ENCODE measurements around the gene GPATCH4. TPM values are rescaled to one million over a fixed set of nuclear protein-coding genes. Genes with fewer than 3 reads are reported as not detected.
"Not testable (repeated sequence)": the region's sequence is repeated elsewhere in the genome, so short reads cannot be mapped to it uniquely, and the experiment has no call there.

The GPATCH4 gene
- total and polyA plus RNA-seq, 12 donors: 9.3 to 34.5 (median 13.5) TPM

DNA sequence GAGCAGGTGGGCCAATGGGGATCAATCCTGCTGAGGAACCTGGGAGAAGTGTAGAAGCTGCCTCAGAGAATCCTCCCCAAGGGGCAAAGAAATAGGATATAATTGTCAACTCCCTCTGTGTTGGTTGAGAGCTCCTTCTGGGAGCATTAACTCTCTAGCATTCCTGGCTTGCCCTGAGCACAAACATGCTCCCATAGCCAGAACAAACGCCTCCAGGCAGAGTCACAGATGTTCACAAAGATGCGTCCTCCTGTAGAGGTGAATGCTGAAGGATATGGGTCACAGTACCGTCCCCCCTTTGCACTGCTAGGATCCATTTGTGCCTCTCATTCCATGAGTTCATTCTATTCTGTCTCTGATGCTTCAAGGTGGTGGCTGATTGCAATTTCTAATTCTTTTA is 31.1 kb upstream of the GPATCH4 start:
- intact Hi-C loops (cut with DNase I): loop anchor here in 1 of 10 donors (10.0 kb wide), 1 partner anchor 62 kb away; no protein-coding TSS in a partner anchor

DNA sequence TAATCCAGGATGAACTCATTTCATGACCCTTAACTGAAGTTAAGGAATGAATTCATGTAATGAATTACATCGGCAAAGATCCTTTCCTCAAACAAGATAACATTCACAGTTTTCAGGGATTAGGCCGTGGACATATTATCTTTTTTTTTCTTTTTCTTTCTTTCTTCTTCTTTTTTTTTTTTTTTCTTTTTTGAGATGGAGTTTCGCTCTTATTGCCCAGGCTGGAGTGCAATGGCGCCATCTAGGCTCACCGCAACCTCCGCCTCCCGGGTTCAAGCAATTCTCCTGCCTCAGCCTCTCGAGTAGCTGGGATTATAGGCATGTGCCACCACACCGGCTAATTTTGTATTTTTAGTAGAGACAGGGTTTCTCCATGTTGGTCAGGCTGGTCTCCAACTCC is 29.9 kb upstream of the GPATCH4 start:
- WGBS, 2 donors: 50 to 55% methylated on average over 9 of the region's 9 CpGs
- H3K4me3 ChIP-seq, H3K4me1 ChIP-seq, ATAC-seq, H3K36me3 ChIP-seq, DNase-seq, H3K27ac ChIP-seq, H3K9me3 ChIP-seq: not testable (repeated sequence)
- H3K27me3 ChIP-seq: peaks cover 0 to 97% (median 81%) of the 10 kb centered on the region in 7 donors
- TF ChIP-seq, protein P1, sequence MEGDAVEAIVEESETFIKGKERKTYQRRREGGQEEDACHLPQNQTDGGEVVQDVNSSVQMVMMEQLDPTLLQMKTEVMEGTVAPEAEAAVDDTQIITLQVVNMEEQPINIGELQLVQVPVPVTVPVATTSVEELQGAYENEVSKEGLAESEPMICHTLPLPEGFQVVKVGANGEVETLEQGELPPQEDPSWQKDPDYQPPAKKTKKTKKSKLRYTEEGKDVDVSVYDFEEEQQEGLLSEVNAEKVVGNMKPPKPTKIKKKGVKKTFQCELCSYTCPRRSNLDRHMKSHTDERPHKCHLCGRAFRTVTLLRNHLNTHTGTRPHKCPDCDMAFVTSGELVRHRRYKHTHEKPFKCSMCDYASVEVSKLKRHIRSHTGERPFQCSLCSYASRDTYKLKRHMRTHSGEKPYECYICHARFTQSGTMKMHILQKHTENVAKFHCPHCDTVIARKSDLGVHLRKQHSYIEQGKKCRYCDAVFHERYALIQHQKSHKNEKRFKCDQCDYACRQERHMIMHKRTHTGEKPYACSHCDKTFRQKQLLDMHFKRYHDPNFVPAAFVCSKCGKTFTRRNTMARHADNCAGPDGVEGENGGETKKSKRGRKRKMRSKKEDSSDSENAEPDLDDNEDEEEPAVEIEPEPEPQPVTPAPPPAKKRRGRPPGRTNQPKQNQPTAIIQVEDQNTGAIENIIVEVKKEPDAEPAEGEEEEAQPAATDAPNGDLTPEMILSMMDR (IDR thresholded peaks at IDR 0.05): peak in 1 of 9 donors; percentile 3
- intact Hi-C loops (cut with DNase I): loop anchor here in 1 of 10 donors (10.0 kb wide), 1 partner anchor 64 kb away; no protein-coding TSS in a partner anchor

More for the DNA sequence above, 31.1 kb upstream of the GPATCH4 start:
- ATAC-seq (no peak), DNase-seq (no peak)
- H3K4me1 ChIP-seq: no peaks in the 10 kb centered on the region
- 67 to 69% methylated on average over 3 of the region's 3 CpGs for WGBS, 2 donors
- no peak overlapping the region for H3K4me3 ChIP-seq
- TF ChIP-seq, protein P1 (IDR thresholded peaks at IDR 0.05): no peak
- peaks cover 0 to 95% (median 72%) of the 10 kb centered on the region in 7 donors for H3K27me3 ChIP-seq
- H3K9me3 ChIP-seq: no peaks in the 10 kb centered on the region
- H3K36me3 ChIP-seq: no peaks in the 10 kb centered on the region
- no peak overlapping the region for H3K27ac ChIP-seq

DNA sequence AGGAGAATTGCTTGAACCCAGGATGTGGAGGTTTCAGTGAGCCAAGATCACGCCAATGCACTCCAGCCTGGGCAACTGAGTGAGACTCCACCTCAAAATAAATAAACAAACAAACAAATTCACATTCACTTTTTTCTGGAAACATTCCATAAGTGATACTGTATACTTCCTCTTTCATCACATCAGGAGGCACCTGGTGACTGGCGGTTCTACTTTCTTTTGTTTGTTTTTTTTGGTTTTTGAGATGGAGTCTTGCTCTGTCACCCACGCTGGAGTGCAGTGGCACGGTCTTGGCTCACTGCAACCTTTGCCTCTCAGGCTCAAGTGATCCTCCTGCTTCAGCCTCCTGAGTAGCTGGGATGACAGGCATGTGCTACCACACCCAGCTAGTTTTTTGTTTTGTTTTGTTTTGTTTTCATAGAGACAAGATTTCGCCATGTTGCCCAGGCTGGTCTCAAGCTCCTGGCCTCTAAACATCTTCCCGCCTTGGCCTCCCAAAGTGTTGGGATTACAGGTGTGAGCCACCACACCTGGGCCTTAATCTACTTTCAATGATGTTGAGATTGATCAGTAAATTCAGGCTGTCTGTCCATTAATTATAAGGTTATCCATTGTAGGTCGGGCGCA is 28.7 kb upstream of the GPATCH4 start:
- 84% methylated on average over 8 of the region's 8 CpGs for WGBS, 2 donors
- H3K36me3 ChIP-seq: no peaks in the 10 kb centered on the region
- H3K4me3 ChIP-seq: no peak overlapping the region
- DNase-seq (no peak), ATAC-seq (no peak)
- no peaks in the 10 kb centered on the region for H3K9me3 ChIP-seq
- intact Hi-C loops (cut with DNase I): loop anchor here in 3 of 10 donors (5.0 to 10.0 kb wide), 2 partner anchors 47 to 65 kb away; partner anchors contain the start of gene NES (in 2 of the 3)
- H3K27ac ChIP-seq: no peak overlapping the region
- H3K4me1 ChIP-seq: peaks cover 6 to 15% (median 8%) of the 10 kb centered on the region in 9 donors
- TF ChIP-seq, protein P1 (IDR thresholded peaks at IDR 0.05): no peak
- peaks cover 5 to 99% (median 88%) of the 10 kb centered on the region in 7 donors for H3K27me3 ChIP-seq

DNA sequence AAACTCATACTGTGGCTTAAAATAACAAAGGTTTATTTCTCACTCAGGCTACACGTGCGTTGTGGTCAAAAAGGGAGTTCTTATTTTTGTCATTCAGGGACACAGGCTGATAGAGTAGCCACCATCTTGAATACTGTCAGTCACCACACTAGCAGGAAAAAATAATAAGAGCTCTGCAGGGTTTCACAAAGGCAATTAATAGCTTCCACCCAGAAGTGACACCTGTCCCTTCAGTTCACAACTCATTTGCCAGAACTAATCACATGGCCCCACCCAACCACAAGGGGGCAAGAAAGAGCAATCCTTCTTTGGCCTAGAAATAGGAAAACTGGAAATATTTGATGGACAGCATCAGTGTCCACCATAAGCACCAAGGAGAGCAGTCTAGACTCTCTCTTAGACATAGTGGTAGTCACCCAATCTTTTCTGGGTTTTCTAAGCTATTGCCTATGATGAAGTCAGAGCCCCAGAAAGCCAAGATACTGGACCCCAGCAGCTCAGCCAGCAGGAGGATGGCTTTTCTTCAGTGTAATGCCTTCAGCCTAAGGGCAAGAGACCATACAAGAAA is 26.1 kb upstream of the GPATCH4 start:
- ATAC-seq (no peak), DNase-seq (peak in 1 of 2 donors; percentile 22)
- Histone ChIP-seq H3K9me3 (no peaks in the 10 kb centered on the region), H3K27me3 (peaks cover 19 to 100% (median 85%) of the 10 kb centered on the region in 7 donors), H3K27ac (no peak overlapping the region), H3K4me3 (no peak overlapping the region), H3K36me3 (no peaks in the 10 kb centered on the region), H3K4me1 (peaks cover 10 to 34% (median 24%) of the 10 kb centered on the region in 9 donors)
- TF ChIP-seq, protein P1 (IDR thresholded peaks at IDR 0.05): peak; percentile 39 to 74 (median 64)
- 80 to 81% methylated on average over 2 of the region's 2 CpGs for WGBS, 2 donors
- intact Hi-C loops (cut with DNase I): loop anchor here in 7 of 10 donors (1.0 to 5.0 kb wide), 4 partner anchors 29 to 50 kb away; partner anchors contain the start of gene NES (in 3 of the 7)
